Endothelial cell of umbilical vein (primary cell): ENCODE data around the gene MED1. TPM values are rescaled to one million over a fixed set of nuclear protein-coding genes. Genes with fewer than 3 reads are reported as not detected.

Experiments used
- BruUV-seq: library from RNA; stranded (reverse); fragments of 400-500 nt; replicated peaks from 2 replicates; lab custom pipeline; 2021; lab: Mats Ljungman, UMichigan
- CTCF ChIA-PET: fragments of 300-600, 350-600 bp; sonication (Branson Sonifier 250); formaldehyde crosslinking; loops from one replicate; lab custom pipeline; 2021; ENCODE audit warnings: antibody characterized with exemption, inconsistent platforms; lab: Charles Lee
- POLR2A ChIA-PET: fragments of 300-600, 350-600 bp; sonication (Branson Sonifier 250); formaldehyde crosslinking; loops from one replicate; lab custom pipeline; 2021; ENCODE audit warnings: antibody characterized with exemption, inconsistent platforms; lab: Charles Lee
- DNase-seq: peaks from one replicate; pipeline ENCODE4 v3.0.0-alpha.2; 2011; ENCODE audit warnings: low read depth, low spot score
- FAIRE-seq: peaks from 2 replicates; lab custom pipeline; 2011; peaks lifted over from hg19 to GRCh38; lab: Jason Lieb, UNC
- H2AFZ ChIP-seq: 2 replicates; pipeline ENCODE4 v1.6.0; 2012; ENCODE audit warnings: low read depth, low read length, control low read depth, inconsistent platforms
- H3K27ac ChIP-seq: 2 replicates; pipeline ENCODE4 v1.5.1; 2011; ENCODE audit warnings: low read depth, mild to moderate bottlenecking, control low read depth, low read length, moderate library complexity; ENCODE audit not compliant: insufficient read depth
- H3K27me3 ChIP-seq, 2 experiments: 2 replicates each; pipeline versions ENCODE4 v1.6.0 to v1.6.1; 2011; ENCODE audit warnings: low read length in 2 of 2, mixed read lengths in 1 of 2; ENCODE audit not compliant: control insufficient read depth in 2 of 2, insufficient read depth in 2 of 2
- H3K36me3 ChIP-seq, 2 experiments: 2 replicates in 1 of 2; 3 replicates in 1 of 2; pipeline ENCODE4 v1.5.1; 2011; ENCODE audit warnings: low read length in 2 of 2, mild to moderate bottlenecking in 1 of 2, moderate library complexity in 1 of 2; ENCODE audit not compliant: control insufficient read depth in 2 of 2, insufficient read depth in 2 of 2; ENCODE audit errors: extremely low read depth in 1 of 2
- H3K4me1 ChIP-seq: 3 replicates; pipeline ENCODE4 v1.5.1; 2011; ENCODE audit warnings: mild to moderate bottlenecking, low read length; ENCODE audit not compliant: control insufficient read depth, insufficient read depth; ENCODE audit errors: extremely low read depth
- H3K4me2 ChIP-seq: 2 replicates; pipeline ENCODE4 v1.6.1; 2011; ENCODE audit warnings: low read length, control low read depth, mixed read lengths; ENCODE audit not compliant: insufficient read depth
- H3K4me3 ChIP-seq, 3 experiments: fragments of 200-600 bp in 1 of 3; sonication (generic), shearing (Covaris generic) in 1 of 3; replicated peaks in 1 of 3; 2 replicates each; pipeline ENCODE4 v1.5.1; 2011 to 2016; ENCODE audit warnings: control low read depth in 3 of 3, low read length in 3 of 3, mild to moderate bottlenecking in 2 of 3, inconsistent platforms in 1 of 3, low read depth in 1 of 3, moderate library complexity in 1 of 3; ENCODE audit not compliant: insufficient read depth in 1 of 3
- H3K79me2 ChIP-seq: 2 replicates; pipeline ENCODE4 v1.6.0; 2012; ENCODE audit warnings: low read length, inconsistent platforms; ENCODE audit not compliant: control insufficient read depth, insufficient read depth
- H3K9ac ChIP-seq: replicated peaks from 2 replicates; pipeline ENCODE3; 2011; ENCODE audit warnings: low read length, control low read depth; ENCODE audit not compliant: insufficient read depth; ENCODE audit errors: extremely low read depth
- H3K9me1 ChIP-seq: replicated peaks from 3 replicates; pipeline ENCODE4 v1.6.0; 2011; ENCODE audit warnings: mild to moderate bottlenecking, low read length; ENCODE audit not compliant: control insufficient read depth, insufficient read depth; ENCODE audit errors: extremely low read depth
- H3K9me3 ChIP-seq: replicated peaks from 2 replicates; pipeline ENCODE4 v1.5.1; 2012; ENCODE audit warnings: low read length, inconsistent platforms; ENCODE audit not compliant: control insufficient read depth, insufficient read depth
- H4K20me1 ChIP-seq: replicated peaks from 2 replicates; pipeline ENCODE3; 2011; ENCODE audit warnings: mild to moderate bottlenecking, low read length; ENCODE audit not compliant: control insufficient read depth, insufficient read depth; ENCODE audit errors: extremely low read depth
- EZH2 ChIP-seq: IDR thresholded peaks from 2 replicates; pipeline ENCODE4 v1.6.1; 2012; ENCODE audit warnings: borderline replicate concordance, low read depth, mild to moderate bottlenecking, moderate library complexity, low read length, inconsistent platforms; ENCODE audit not compliant: severe bottlenecking
- FOS ChIP-seq: IDR thresholded peaks from 2 replicates; pipeline ENCODE4 v1.6.1; 2011; ENCODE audit warnings: mild to moderate bottlenecking, low read length, moderate library complexity, borderline replicate concordance; ENCODE audit not compliant: insufficient read depth
- GATA2 ChIP-seq: IDR thresholded peaks from 2 replicates; pipeline ENCODE4 v1.7.0; 2011; ENCODE audit warnings: low read depth, mild to moderate bottlenecking, moderate library complexity, mixed read lengths, low read length; ENCODE audit not compliant: insufficient read length, insufficient read depth
- JUN ChIP-seq: IDR thresholded peaks from 2 replicates; pipeline ENCODE4 v1.6.1; 2011; ENCODE audit warnings: borderline replicate concordance, low read depth; ENCODE audit not compliant: insufficient read length, insufficient read depth
- MYC ChIP-seq: IDR thresholded peaks from one replicate; pipeline ENCODE4 v1.6.1; 2011; ENCODE audit warnings: mild to moderate bottlenecking, low read depth, low read length
- POLR2A ChIP-seq: IDR thresholded peaks from 2 replicates; pipeline ENCODE4 v1.6.1; 2012; ENCODE audit warnings: low read depth, mild to moderate bottlenecking, control low read depth, low read length
- POLR2AphosphoS5 ChIP-seq: IDR thresholded peaks from 2 replicates; pipeline ENCODE4 v1.6.1; 2012; ENCODE audit warnings: low read depth, mild to moderate bottlenecking, control low read depth, low read length, moderate library complexity; ENCODE audit not compliant: insufficient read depth
- dilution Hi-C: fragments of 300-500 bp; cut with MboI; formaldehyde crosslinking; loops from one replicate; pipeline ENCODE4 v1.15.0; 2019; ENCODE audit warnings: low sequenced_read_pairs; ENCODE audit not compliant: extremely low pct_ligation_motif_present
- intact Hi-C: fragments of 100-400 bp; cut with micrococcal nuclease; formaldehyde crosslinking; loops from one replicate; pipeline ENCODE4 v1.10.0; 2022
- polyA plus RNA-seq, 4 experiments: library from polyadenylated mRNA; depleted of rRNA in 3 of 4; stranded (reverse) in 3 of 4; unstranded in 1 of 4; fragments of >200 nt; gene quantifications; 2 replicates each; pipeline versions ENCODE4 v1.2.1 to v1.2.3, GENCODE V29; 2011 to 2012; ENCODE audit warnings: missing spikeins in 1 of 4
- total RNA-seq: library from RNA; stranded (reverse); gene quantifications from 2 replicates; pipeline ENCODE4 v1.2.3, GENCODE V29; 2021
- TF ChIP-seq, protein P1 (sequence below): IDR thresholded peaks from 2 replicates; pipeline ENCODE4 v1.6.1; 2011; ENCODE audit not compliant: insufficient read depth, insufficient read length
- TF ChIP-seq, protein P2 (sequence below), 2 donors: IDR thresholded peaks; 1 replicate in 1 of 2; 2 replicates in 1 of 2; pipeline ENCODE4 v1.5.1; 2011; ENCODE audit warnings: low read length in 2 of 2, mild to moderate bottlenecking in 2 of 2, moderate library complexity in 2 of 2, control low read depth in 1 of 2, inconsistent platforms in 1 of 2, low read depth in 1 of 2; ENCODE audit not compliant: insufficient read depth in 1 of 2; ENCODE audit errors: extremely low read depth in 1 of 2

Gene MED1
- total and polyA plus RNA-seq, 2 donors (not counting 3 experiments of a cell fraction or from before 2014, with no cell fraction given) = 19.8 to 46.2 TPM

DNA sequence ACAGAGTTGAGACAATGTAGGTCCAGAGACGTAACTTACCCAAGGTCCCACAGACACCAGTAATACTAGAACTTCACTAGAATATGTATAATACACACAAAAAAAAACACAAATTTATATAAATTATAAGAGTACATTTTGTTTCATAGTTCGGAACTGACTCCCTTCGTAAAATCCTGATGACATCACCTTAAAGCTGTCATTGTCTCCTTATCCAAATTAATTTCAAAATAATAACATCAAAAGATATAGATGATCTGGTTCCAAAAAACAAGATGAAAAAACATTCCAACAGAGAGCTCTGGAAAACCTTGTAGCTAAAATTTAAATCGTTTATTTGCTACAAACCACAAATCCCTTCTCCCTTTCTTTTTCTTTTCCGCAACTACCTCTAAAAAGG is 59.6 kb downstream of the MED1 start:
- H3K9ac ChIP-seq = no peak overlapping the region
- H3K36me3 ChIP-seq = no peaks in the 10 kb centered on the region
- no peak for DNase-seq
- no TSS peak for BruUV-seq
- H3K27me3 ChIP-seq = no peaks in the 10 kb centered on the region
- H3K4me3 ChIP-seq = no peak overlapping the region
- dilution Hi-C loops (no loop called here), intact Hi-C loops (loop anchor here (10.0 kb wide), 1 partner anchor 1857 kb away; no protein-coding TSS in a partner anchor)
- H4K20me1 ChIP-seq = peaks cover 3% of the 10 kb centered on the region
- H3K9me3 ChIP-seq = no peaks in the 10 kb centered on the region
- ChIA-PET CTCF (interaction anchor here (1.2 kb wide), 1 partner anchor 120 kb away, joined by 4 read pairs; no protein-coding TSS in a partner anchor), POLR2A (interaction anchor here (0.7 kb wide), 1 partner anchor 60 kb away, joined by 4 read pairs; no protein-coding TSS in a partner anchor)
- H2AFZ ChIP-seq = no peak overlapping the region
- no peak overlapping the region for H3K4me2 ChIP-seq
- H3K79me2 ChIP-seq = no peaks in the 10 kb centered on the region
- TF ChIP-seq, protein P1, sequence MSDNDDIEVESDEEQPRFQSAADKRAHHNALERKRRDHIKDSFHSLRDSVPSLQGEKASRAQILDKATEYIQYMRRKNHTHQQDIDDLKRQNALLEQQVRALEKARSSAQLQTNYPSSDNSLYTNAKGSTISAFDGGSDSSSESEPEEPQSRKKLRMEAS = no peak
- TF ChIP-seq JUN = no peak
- no peak for TF ChIP-seq POLR2AphosphoS5
- TF ChIP-seq POLR2A = no peak
- no peak for TF ChIP-seq EZH2
- no peaks in the 10 kb centered on the region for H3K4me1 ChIP-seq
- no peaks in the 10 kb centered on the region for H3K9me1 ChIP-seq
- no peak for FAIRE-seq
- H3K27ac ChIP-seq = no peak overlapping the region

DNA sequence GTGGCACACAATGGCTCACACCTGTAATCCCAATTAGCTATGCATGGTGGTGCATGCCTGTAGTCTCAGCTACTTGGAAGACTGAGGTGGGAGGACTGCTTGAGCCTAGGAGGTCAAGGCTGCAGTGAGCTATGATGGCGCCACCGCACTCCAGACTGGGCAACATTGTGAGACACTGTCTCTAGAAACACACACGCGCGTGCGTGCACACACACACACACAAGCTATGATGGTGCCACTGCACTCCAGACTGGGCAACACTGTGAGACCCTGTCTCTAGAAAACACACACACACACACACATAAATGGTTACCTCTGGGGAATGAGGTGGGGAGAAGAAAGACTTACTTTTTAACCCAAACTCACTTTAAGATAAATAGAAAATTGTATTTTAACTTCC is 66.0 kb downstream of the MED1 start:
- FAIRE-seq (no peak), DNase-seq (no peak)
- dilution Hi-C loops = no loop called here
- Histone ChIP-seq H3K9me1 (no peaks in the 10 kb centered on the region), H3K27me3 (no peaks in the 10 kb centered on the region), H3K36me3 (no peaks in the 10 kb centered on the region), H2AFZ (no peak overlapping the region), H3K9ac (no peak overlapping the region), H3K4me2 (no peak overlapping the region), H3K27ac (no peak overlapping the region), H3K79me2 (no peaks in the 10 kb centered on the region), H3K9me3 (no peaks in the 10 kb centered on the region), H4K20me1 (no peaks in the 10 kb centered on the region), H3K4me3 (no peak overlapping the region), H3K4me1 (no peaks in the 10 kb centered on the region)
- POLR2A ChIA-PET = no interaction called here
- TF ChIP-seq FOS = no peak
- no peak for TF ChIP-seq EZH2
- no peak for TF ChIP-seq MYC
- TF ChIP-seq POLR2AphosphoS5 = no peak
- TF ChIP-seq, protein P1 = no peak
- TF ChIP-seq GATA2 = no peak
- TF ChIP-seq POLR2A = no peak
- TF ChIP-seq, protein P2, sequence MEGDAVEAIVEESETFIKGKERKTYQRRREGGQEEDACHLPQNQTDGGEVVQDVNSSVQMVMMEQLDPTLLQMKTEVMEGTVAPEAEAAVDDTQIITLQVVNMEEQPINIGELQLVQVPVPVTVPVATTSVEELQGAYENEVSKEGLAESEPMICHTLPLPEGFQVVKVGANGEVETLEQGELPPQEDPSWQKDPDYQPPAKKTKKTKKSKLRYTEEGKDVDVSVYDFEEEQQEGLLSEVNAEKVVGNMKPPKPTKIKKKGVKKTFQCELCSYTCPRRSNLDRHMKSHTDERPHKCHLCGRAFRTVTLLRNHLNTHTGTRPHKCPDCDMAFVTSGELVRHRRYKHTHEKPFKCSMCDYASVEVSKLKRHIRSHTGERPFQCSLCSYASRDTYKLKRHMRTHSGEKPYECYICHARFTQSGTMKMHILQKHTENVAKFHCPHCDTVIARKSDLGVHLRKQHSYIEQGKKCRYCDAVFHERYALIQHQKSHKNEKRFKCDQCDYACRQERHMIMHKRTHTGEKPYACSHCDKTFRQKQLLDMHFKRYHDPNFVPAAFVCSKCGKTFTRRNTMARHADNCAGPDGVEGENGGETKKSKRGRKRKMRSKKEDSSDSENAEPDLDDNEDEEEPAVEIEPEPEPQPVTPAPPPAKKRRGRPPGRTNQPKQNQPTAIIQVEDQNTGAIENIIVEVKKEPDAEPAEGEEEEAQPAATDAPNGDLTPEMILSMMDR (IDR thresholded peaks at IDR 0.05; ENCODE audit: extremely low read depth in 1 of 2, insufficient read depth in 1 of 2, low read depth in 1 of 2, low read length in 2 of 2) = no peak
- no peak for TF ChIP-seq JUN
- no TSS peak for BruUV-seq
- CTCF ChIA-PET = no interaction called here
- intact Hi-C loops = no loop called here
